Mesendoderm (in vitro differentiated cells): ENCODE data around the gene SMARCC2.

Experiments used
- DNase-seq: peaks from one replicate; pipeline ENCODE4 v3.0.0; 2013
- H2AK5ac ChIP-seq: 2 replicates; pipeline ENCODE4 v1.6.1; 2013; ENCODE audit warnings: low read length, inconsistent platforms
- H2BK120ac ChIP-seq: 2 replicates; pipeline ENCODE4 v1.6.1; 2013; ENCODE audit warnings: low read depth, mild to moderate bottlenecking, low read length, moderate library complexity, mixed read lengths
- H2BK15ac ChIP-seq: replicated peaks from 2 replicates; pipeline ENCODE4 v1.6.1; 2013; ENCODE audit warnings: low read depth, mild to moderate bottlenecking, moderate library complexity
- H2BK5ac ChIP-seq: 2 replicates; pipeline ENCODE4 v1.6.1; 2013; ENCODE audit warnings: low read length, inconsistent platforms
- H3K18ac ChIP-seq: 2 replicates; pipeline ENCODE4 v1.6.1; 2013; ENCODE audit warnings: mild to moderate bottlenecking, low read length, mixed read lengths
- H3K23ac ChIP-seq: one replicate; pipeline ENCODE4 v1.6.1; 2013; ENCODE audit warnings: low read length
- H3K27ac ChIP-seq: 2 replicates; pipeline ENCODE4 v1.5.1; 2013; ENCODE audit warnings: low read depth, mild to moderate bottlenecking, inconsistent platforms, low read length, moderate library complexity
- H3K27me3 ChIP-seq: 2 replicates; pipeline ENCODE4 v1.6.1; 2013; ENCODE audit warnings: low read length, control low read depth, mild to moderate bottlenecking, inconsistent platforms; ENCODE audit not compliant: insufficient read depth, poor library complexity
- H3K36me3 ChIP-seq: 2 replicates; pipeline ENCODE4 v1.6.1; 2013; ENCODE audit warnings: low read length, inconsistent platforms; ENCODE audit not compliant: control insufficient read depth, insufficient read depth
- H3K4ac ChIP-seq: one replicate; pipeline ENCODE4 v1.6.1; 2013; ENCODE audit warnings: low read depth, mild to moderate bottlenecking, low read length, moderate library complexity
- H3K4me1 ChIP-seq: 2 replicates; pipeline ENCODE4 v1.6.1; 2013; ENCODE audit warnings: low read depth, low read length, inconsistent platforms; ENCODE audit not compliant: control insufficient read depth
- H3K4me2 ChIP-seq: 2 replicates; pipeline ENCODE4 v1.6.1; 2013; ENCODE audit warnings: low read length
- H3K4me3 ChIP-seq: 2 replicates; pipeline ENCODE4 v1.5.1; 2013; ENCODE audit warnings: mild to moderate bottlenecking, low read length
- H3K56ac ChIP-seq: one replicate; pipeline ENCODE4 v1.6.1; 2013; ENCODE audit warnings: low read length
- H3K79me1 ChIP-seq: 2 replicates; pipeline ENCODE4 v1.6.1; 2013; ENCODE audit warnings: low read length, inconsistent platforms
- H3K79me2 ChIP-seq: 2 replicates; pipeline ENCODE4 v1.6.1; 2013; ENCODE audit warnings: mild to moderate bottlenecking, low read length; ENCODE audit not compliant: control insufficient read depth, insufficient read depth
- H3K9ac ChIP-seq: 2 replicates; pipeline ENCODE4 v1.6.1; 2013; ENCODE audit warnings: low read length, inconsistent platforms
- H4K5ac ChIP-seq: one replicate; pipeline ENCODE4 v1.6.1; 2013; ENCODE audit warnings: low read length
- H4K8ac ChIP-seq: one replicate; pipeline ENCODE4 v1.6.1; 2013; ENCODE audit warnings: low read depth, mild to moderate bottlenecking, control low read depth, low read length, moderate library complexity
- WGBS: extraction: QIAGEN DNeasy Blood & Tissue Kit; methylation state at CpG from one replicate; pipeline ENCODE4 v1.1.7; 2013; ENCODE audit warnings: low lambda C conversion rate, missing lambda C conversion rate; ENCODE audit not compliant: insufficient coverage; ENCODE audit errors: extremely low coverage; 5-methylcytosine and 5-hydroxymethylcytosine counted together

The SMARCC2 gene

DNA sequence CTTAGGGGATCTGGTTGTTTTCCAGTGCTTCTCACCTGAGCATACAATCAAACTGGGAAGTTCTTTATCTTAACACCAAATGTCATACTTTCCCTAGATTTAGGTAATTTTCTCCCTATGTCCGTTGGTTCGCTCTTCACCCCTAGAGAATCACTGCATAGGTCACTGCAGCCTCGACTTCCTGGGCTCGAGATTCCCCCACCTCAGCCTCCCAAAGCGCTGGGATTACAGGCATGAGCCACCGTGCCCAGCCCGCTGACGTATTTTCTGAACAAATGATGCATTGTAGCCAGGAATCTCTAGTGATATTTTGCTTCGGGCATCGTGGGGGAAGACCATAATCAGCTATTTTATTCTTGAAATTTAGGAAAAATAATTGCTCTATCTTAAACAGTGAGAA is 74.0 kb downstream of the SMARCC2 start:
- no peaks in the 10 kb centered on the region for H3K27me3 ChIP-seq
- H2BK5ac ChIP-seq: no peak overlapping the region
- peaks cover 11% of the 10 kb centered on the region for H3K79me2 ChIP-seq
- no peak overlapping the region for H3K4ac ChIP-seq
- H2AK5ac ChIP-seq: no peak overlapping the region
- H3K18ac ChIP-seq: peak overlapping the region; percentile 84
- peak overlapping the region; percentile 20 for H3K4me2 ChIP-seq
- WGBS: no CpG with 5 or more reads among the region's 10 CpGs
- H4K8ac ChIP-seq: no peak overlapping the region
- H3K4me1 ChIP-seq: peaks cover 7% of the 10 kb centered on the region
- peak overlapping the region; percentile 64 for H3K9ac ChIP-seq
- H3K79me1 ChIP-seq: no peaks in the 10 kb centered on the region
- no peak overlapping the region for H2BK15ac ChIP-seq
- H2BK120ac ChIP-seq: no peak overlapping the region
- peaks cover 16% of the 10 kb centered on the region for H3K36me3 ChIP-seq
- H3K27ac ChIP-seq: no peak overlapping the region
- H4K5ac ChIP-seq: no peak overlapping the region
- DNase-seq: peak; percentile 51
- H3K23ac ChIP-seq: no peak overlapping the region
- peak overlapping the region; percentile 89 for H3K56ac ChIP-seq
- no peak overlapping the region for H3K4me3 ChIP-seq

DNA sequence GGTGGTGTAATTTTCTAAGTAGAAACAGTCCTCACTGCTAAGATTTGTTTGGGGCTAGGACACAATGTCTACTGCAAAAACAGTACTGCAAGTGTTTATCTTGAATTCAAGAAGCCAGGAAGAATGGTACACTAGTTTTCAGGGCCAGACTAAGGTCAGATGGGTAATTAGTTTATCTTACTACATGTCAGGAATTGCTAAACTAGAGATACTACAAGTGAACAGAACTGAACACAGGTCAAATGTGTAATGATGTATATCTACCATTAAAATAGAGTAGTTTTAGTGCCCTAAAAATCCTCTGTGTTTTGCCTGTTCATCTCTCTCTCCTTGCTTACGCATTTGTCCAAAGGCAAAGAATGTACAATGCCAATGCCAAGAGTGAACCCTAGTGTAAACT is 75.2 kb downstream of the SMARCC2 start:
- WGBS: no CpG with 5 or more reads among the region's 1 CpG
- Histone ChIP-seq H3K36me3 (peaks cover 19% of the 10 kb centered on the region), H3K4me2 (no peak overlapping the region), H3K4me1 (peaks cover 6% of the 10 kb centered on the region), H2BK5ac (no peak overlapping the region), H3K79me1 (no peaks in the 10 kb centered on the region), H3K27me3 (no peaks in the 10 kb centered on the region), H4K8ac (no peak overlapping the region), H2BK120ac (no peak overlapping the region), H3K79me2 (peaks cover 11% of the 10 kb centered on the region), H2AK5ac (no peak overlapping the region), H3K27ac (no peak overlapping the region), H3K4ac (no peak overlapping the region), H3K4me3 (no peak overlapping the region), H3K18ac (no peak overlapping the region), H3K56ac (no peak overlapping the region), H4K5ac (no peak overlapping the region), H2BK15ac (no peak overlapping the region), H3K23ac (no peak overlapping the region), H3K9ac (no peak overlapping the region)
- no peak for DNase-seq
